ENCODE measurements around the gene FAM81B.

FAM81B gene

DNA sequence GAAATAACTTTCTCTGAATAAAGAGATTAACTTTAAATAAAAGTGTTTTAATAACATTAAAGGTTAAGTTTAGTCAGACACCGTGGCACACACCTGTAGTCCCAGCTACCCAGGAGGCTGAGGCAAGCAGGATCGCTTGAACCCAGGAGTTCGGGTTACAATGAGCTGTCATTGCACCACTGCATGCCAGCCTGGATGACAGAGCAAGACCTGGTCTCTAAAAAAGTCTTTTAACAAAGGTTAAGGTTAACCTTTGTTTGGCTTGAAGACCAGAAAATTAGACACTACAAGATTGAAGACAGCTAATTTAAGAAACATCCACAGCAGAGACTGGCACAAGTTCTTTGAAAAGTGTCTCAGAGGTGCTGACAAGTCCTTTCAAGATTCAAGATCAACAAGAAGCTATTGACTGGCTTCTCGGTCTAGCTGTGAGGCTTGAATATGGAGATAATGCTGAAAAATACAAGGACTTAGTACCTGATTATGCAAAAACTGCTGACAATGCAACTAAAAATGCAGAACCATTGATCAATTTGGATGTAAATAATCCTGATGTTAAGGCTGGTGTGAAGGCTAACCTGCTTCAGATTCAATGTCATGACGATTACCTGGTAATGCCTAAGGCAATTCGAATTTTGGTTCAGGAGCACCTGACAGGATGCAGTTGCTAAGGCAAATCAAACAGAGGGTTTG is 48.8 kb downstream of the FAM81B start:
- intact Hi-C loops (cut with DNase I; ENCODE audit: low total_unique reads) = no loop called here
- Histone ChIP-seq H3K4me1 (no peaks in the 10 kb centered on the region), H3K4me3 (no peak overlapping the region), H3K36me3 (no peaks in the 10 kb centered on the region), H3K27ac (no peak overlapping the region), H3K9me3 (no peaks in the 10 kb centered on the region), H3K27me3 (no peaks in the 10 kb centered on the region)
- TF ChIP-seq, protein P1, sequence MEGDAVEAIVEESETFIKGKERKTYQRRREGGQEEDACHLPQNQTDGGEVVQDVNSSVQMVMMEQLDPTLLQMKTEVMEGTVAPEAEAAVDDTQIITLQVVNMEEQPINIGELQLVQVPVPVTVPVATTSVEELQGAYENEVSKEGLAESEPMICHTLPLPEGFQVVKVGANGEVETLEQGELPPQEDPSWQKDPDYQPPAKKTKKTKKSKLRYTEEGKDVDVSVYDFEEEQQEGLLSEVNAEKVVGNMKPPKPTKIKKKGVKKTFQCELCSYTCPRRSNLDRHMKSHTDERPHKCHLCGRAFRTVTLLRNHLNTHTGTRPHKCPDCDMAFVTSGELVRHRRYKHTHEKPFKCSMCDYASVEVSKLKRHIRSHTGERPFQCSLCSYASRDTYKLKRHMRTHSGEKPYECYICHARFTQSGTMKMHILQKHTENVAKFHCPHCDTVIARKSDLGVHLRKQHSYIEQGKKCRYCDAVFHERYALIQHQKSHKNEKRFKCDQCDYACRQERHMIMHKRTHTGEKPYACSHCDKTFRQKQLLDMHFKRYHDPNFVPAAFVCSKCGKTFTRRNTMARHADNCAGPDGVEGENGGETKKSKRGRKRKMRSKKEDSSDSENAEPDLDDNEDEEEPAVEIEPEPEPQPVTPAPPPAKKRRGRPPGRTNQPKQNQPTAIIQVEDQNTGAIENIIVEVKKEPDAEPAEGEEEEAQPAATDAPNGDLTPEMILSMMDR (IDR thresholded peaks at IDR 0.05) = no peak
- no peak for DNase-seq

DNA sequence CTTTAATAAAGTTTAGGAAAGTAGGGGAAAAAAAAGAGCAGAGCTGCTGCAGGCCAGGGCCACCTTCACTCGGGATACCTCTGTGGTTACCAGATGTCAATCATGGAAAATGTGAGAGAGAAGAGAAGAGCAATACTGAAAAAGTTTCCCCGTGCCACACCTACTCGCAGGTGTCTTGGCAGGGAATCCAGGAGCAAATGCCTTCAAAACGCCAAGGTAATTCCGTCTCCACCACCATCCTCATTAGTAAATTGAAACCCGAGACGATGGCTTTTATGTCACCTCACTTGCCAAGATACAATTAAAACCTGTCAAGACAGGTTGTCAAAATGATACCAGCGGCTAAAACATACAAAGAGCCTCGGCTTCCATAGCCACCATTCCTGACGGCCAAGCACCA is 49.7 kb downstream of the FAM81B start:
- no peaks in the 10 kb centered on the region for H3K9me3 ChIP-seq
- no peaks in the 10 kb centered on the region for H3K27me3 ChIP-seq
- H3K4me1 ChIP-seq = no peaks in the 10 kb centered on the region
- H3K27ac ChIP-seq = no peak overlapping the region
- H3K4me3 ChIP-seq = no peak overlapping the region
- intact Hi-C loops (cut with DNase I; ENCODE audit: low total_unique reads) = no loop called here
- no peaks in the 10 kb centered on the region for H3K36me3 ChIP-seq
- no peak for DNase-seq
- TF ChIP-seq, protein P1 (IDR thresholded peaks at IDR 0.05) = no peak

DNA sequence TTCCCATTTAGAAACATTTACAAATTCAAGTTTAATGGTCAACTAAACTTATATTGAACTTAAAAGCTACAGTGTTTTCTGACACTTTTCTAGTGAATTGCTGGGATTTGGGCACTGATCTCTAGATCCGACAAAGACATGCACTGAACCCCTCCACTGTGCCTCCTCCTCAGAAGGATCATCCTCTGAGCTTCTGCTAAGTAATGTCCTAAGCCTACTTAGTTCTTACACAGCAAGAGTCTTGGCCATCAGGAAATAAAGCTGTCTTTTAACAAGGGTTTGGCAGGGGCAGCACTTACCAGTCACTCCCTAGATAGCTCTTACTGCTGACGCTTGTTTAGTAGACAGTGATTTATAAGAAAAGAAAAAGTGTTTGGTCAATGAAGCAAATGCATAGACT is 50.5 kb downstream of the FAM81B start:
- intact Hi-C loops (cut with DNase I; ENCODE audit: low total_unique reads) = no loop called here
- no peaks in the 10 kb centered on the region for H3K36me3 ChIP-seq

DNA sequence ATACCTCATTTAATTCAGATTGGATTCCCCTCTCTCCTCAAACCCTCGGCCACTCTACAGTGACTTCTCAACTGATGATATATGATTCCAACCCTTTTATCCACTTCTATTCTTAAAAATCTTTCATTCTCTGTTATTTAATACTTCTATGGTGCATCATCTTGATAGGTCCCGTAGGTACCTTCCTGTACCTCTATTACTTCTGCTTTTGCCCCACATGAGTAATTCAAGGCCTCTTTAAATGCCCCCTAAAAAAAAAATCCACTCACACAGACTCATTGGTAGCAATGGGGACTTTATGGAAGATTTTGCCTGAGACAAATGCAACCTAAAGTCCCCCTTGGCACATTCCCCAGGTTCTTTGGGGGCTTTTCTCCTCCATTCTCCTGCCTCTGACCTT is 54.3 kb downstream of the FAM81B start:
- intact Hi-C loops (cut with DNase I; ENCODE audit: low total_unique reads) = no loop called here
- no peaks in the 10 kb centered on the region for H3K4me1 ChIP-seq
- H3K4me3 ChIP-seq = no peak overlapping the region
- H3K27me3 ChIP-seq = no peaks in the 10 kb centered on the region
- no peaks in the 10 kb centered on the region for H3K36me3 ChIP-seq
- H3K9me3 ChIP-seq = no peaks in the 10 kb centered on the region
- TF ChIP-seq, protein P1 (IDR thresholded peaks at IDR 0.05) = no peak
- H3K27ac ChIP-seq = no peak overlapping the region
- DNase-seq = no peak

More for the DNA sequence above, 50.5 kb downstream of the FAM81B start:
- Histone ChIP-seq H3K27ac (no peak overlapping the region), H3K4me3 (no peak overlapping the region), H3K9me3 (no peaks in the 10 kb centered on the region), H3K27me3 (no peaks in the 10 kb centered on the region), H3K4me1 (no peaks in the 10 kb centered on the region)
- DNase-seq = no peak
- TF ChIP-seq, protein P1 (IDR thresholded peaks at IDR 0.05) = no peak

DNA sequence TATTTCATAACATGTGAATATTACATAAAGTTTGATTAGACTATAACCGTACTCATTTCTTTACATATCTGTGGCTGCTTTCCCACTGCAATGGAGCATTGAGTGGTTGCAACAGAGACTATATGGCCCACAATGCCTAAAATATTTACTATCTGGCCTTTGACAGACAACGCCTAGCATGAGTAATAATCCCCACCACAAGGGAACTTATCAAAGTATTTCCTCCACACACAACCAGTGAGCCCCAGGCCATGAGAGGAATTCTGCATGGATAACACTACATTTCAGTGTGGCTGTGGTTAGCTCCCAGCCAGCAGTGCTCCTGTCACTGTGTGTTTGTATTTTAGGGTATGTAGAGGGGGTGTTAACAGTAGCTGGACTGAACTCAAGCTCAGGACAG is 54.8 kb downstream of the FAM81B start:
- H3K36me3 ChIP-seq = no peaks in the 10 kb centered on the region
- intact Hi-C loops (cut with DNase I; ENCODE audit: low total_unique reads) = no loop called here
- no peaks in the 10 kb centered on the region for H3K9me3 ChIP-seq
- no peaks in the 10 kb centered on the region for H3K4me1 ChIP-seq
- DNase-seq = no peak
- H3K4me3 ChIP-seq = no peak overlapping the region
- TF ChIP-seq, protein P1 (IDR thresholded peaks at IDR 0.05) = no peak
- no peak overlapping the region for H3K27ac ChIP-seq
- no peaks in the 10 kb centered on the region for H3K27me3 ChIP-seq
